PC-9 (cell line): ENCODE measurements around the gene RCOR1.

Experiments used
- EZH2 ChIP-seq: fragments of 200-600 bp; sonication (generic); IDR thresholded peaks from 2 replicates; pipeline ENCODE4 v1.8.0; 2017; ENCODE audit warnings: antibody characterized with exemption, low read depth
- TF ChIP-seq, protein P1 (sequence below): fragments of 200-600 bp; sonication (generic); conservative IDR thresholded peaks from 2 replicates; pipeline ENCODE4 v1.6.1; 2017; ENCODE audit warnings: mixed run types, antibody characterized with exemption, mild to moderate bottlenecking, moderate library complexity

GRCh38 chr14:102581193-102581592 is 11.3 kb upstream of the RCOR1 start:
- TF ChIP-seq, protein P1, sequence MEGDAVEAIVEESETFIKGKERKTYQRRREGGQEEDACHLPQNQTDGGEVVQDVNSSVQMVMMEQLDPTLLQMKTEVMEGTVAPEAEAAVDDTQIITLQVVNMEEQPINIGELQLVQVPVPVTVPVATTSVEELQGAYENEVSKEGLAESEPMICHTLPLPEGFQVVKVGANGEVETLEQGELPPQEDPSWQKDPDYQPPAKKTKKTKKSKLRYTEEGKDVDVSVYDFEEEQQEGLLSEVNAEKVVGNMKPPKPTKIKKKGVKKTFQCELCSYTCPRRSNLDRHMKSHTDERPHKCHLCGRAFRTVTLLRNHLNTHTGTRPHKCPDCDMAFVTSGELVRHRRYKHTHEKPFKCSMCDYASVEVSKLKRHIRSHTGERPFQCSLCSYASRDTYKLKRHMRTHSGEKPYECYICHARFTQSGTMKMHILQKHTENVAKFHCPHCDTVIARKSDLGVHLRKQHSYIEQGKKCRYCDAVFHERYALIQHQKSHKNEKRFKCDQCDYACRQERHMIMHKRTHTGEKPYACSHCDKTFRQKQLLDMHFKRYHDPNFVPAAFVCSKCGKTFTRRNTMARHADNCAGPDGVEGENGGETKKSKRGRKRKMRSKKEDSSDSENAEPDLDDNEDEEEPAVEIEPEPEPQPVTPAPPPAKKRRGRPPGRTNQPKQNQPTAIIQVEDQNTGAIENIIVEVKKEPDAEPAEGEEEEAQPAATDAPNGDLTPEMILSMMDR = no peak
- TF ChIP-seq EZH2 = no peak
